Measurements from ENCODE around the gene RFXANK. TPM values are rescaled to one million over a fixed set of nuclear protein-coding genes. Genes with fewer than 3 reads are reported as not detected.
A peak's percentile ranks its signal among the peaks of the same experiment; 100 is the strongest.

The RFXANK gene
- total and polyA plus RNA-seq, 3 experiments from 2014 or later, result 71.2 to 101 (median 98.4) TPM

GRCh38 chr19:19191768-19192077 lies 335 bp upstream of the RFXANK start:
- no peak for DNase-seq
- peak overlapping the region; percentile 100 for H3K27ac ChIP-seq (ENCODE audit: low read depth, low read length)
- Mint-ChIP-seq H3K4me3 (peak overlapping the region; percentile 92 to 99 (median 98)), H3K4me1 (peaks cover 46 to 69% (median 47%) of the 10 kb centered on the region in 3 donors), H3K36me3 (peaks cover 0 to 34% (median 0%) of the 10 kb centered on the region in 3 donors), H3K27me3 (peaks cover 0 to 4% of the 10 kb centered on the region in 2 donors), H3K9me3 (no peaks in the 10 kb centered on the region), H3K27ac (peak overlapping the region; percentile 99 to 100 (median 99))
- H3K27me3 ChIP-seq (ENCODE audit: insufficient read depth, low read length, poor library complexity, severe bottlenecking), result no peaks in the 10 kb centered on the region
- CTCF ChIA-PET, result interaction anchor here (1.1 to 4.0 kb wide), 4 partner anchors 10 to 33 kb away, joined by 4 to 17 read pairs (median 4); no protein-coding TSS in a partner anchor
- H3K4me3 ChIP-seq (ENCODE audit: low read length), result peak overlapping the region; percentile 100
- peaks cover 25% of the 10 kb centered on the region for H3K4me1 ChIP-seq (ENCODE audit: insufficient read depth, low read length)
- H3K36me3 ChIP-seq (ENCODE audit: insufficient read depth, low read length), result peaks cover under 1% of the 10 kb centered on the region
- H3K9me3 ChIP-seq (ENCODE audit: low read length), result no peaks in the 10 kb centered on the region
- POLR2A ChIA-PET, result interaction anchor here (2.7 kb wide), 1 partner anchor 11 kb away, joined by 36 read pairs; the partner anchor contains the start of gene NR2C2AP

DNA sequence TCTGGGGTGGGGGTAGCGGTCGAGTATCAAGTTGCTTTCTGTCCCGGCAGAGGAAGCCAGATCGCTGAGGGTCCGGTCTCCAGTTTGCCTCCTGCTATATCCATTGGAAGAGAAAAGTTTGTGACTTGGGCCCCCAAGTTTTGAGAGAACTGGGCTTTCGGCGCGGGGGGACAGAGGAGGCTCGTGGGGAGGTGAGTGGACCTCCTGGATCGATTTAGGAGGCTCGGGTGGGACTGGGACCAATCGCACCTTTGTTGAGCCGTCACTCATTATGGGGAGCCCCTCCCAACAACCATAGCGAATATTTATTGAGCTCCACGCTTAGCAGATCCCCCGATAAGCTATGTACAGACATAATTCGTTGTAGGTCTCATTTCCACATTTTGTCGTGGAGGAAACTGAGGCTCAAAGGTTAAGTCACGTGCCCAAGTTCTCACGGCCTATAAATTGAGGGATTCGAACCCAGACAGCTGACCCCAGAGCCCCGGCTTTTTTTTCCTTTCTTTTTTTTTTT lies 909 bp downstream of the RFXANK start:
- Histone ChIP-seq H3K27me3 (ENCODE audit: insufficient read depth, low read length, poor library complexity, severe bottlenecking) (no peaks in the 10 kb centered on the region), H3K27ac (ENCODE audit: low read depth, low read length) (peak overlapping the region; percentile 100), H3K9me3 (ENCODE audit: low read length) (no peaks in the 10 kb centered on the region), H3K36me3 (ENCODE audit: insufficient read depth, low read length) (peaks cover 7% of the 10 kb centered on the region), H3K4me1 (ENCODE audit: insufficient read depth, low read length) (peaks cover 25% of the 10 kb centered on the region), H3K4me3 (ENCODE audit: low read length) (peak overlapping the region; percentile 100)
- POLR2A ChIA-PET, result interaction anchor here (0.7 to 2.7 kb wide), 4 partner anchors 9 to 1583 kb away, joined by 3 to 36 read pairs (median 3); partner anchors contain the start of genes NR2C2AP and ZNF66
- CTCF ChIA-PET, result interaction anchor here (1.2 to 4.0 kb wide), 4 partner anchors 9 to 32 kb away, joined by 3 to 17 read pairs (median 6); partner anchors contain the start of gene NR2C2AP
- H3K27ac Mint-ChIP-seq, result peak overlapping the region; percentile 99 to 100 (median 99)
- H3K27me3 Mint-ChIP-seq, result peaks cover 0 to 3% of the 10 kb centered on the region in 2 donors
- no peak for DNase-seq
- no peaks in the 10 kb centered on the region for H3K9me3 Mint-ChIP-seq
- peaks cover 42 to 68% (median 44%) of the 10 kb centered on the region in 3 donors for H3K4me1 Mint-ChIP-seq
- H3K4me3 Mint-ChIP-seq, result peak overlapping the region; percentile 92 to 99 (median 98)
- peaks cover 0 to 41% (median 0%) of the 10 kb centered on the region in 3 donors for H3K36me3 Mint-ChIP-seq

DNA sequence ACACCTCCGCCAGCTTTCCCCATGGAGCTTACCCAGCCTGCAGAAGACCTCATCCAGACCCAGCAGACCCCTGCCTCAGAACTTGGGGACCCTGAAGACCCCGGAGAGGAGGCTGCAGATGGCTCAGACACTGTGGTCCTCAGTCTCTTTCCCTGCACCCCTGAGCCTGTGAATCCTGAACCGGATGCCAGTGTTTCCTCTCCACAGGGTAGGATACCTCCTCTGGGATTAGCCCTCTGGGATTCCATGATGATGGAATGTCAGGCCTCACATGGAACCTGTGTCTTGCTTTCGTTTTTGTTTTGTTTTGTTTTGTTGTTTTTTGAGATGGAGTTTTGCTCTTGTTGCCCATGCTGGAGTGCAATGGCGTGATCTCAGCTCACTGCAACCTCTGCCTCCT lies 1.9 kb downstream of the RFXANK start:
- Histone ChIP-seq H3K9me3 (ENCODE audit: low read length) (no peaks in the 10 kb centered on the region), H3K4me3 (ENCODE audit: low read length) (no peak overlapping the region), H3K36me3 (ENCODE audit: insufficient read depth, low read length) (peaks cover 16% of the 10 kb centered on the region), H3K4me1 (ENCODE audit: insufficient read depth, low read length) (peaks cover 25% of the 10 kb centered on the region), H3K27me3 (ENCODE audit: insufficient read depth, low read length, poor library complexity, severe bottlenecking) (no peaks in the 10 kb centered on the region), H3K27ac (ENCODE audit: low read depth, low read length) (no peak overlapping the region)
- Mint-ChIP-seq H3K4me1 (peaks cover 40 to 66% (median 42%) of the 10 kb centered on the region in 3 donors), H3K9me3 (no peaks in the 10 kb centered on the region), H3K27ac (peak overlapping the region in 5 of 8 donors; percentile 29 to 100 (median 53)), H3K36me3 (peaks cover 0 to 47% (median 2%) of the 10 kb centered on the region in 3 donors), H3K4me3 (peak overlapping the region; percentile 92 to 99 (median 98)), H3K27me3 (peaks cover 0 to 3% of the 10 kb centered on the region in 2 donors)
- DNase-seq, result no peak
- ChIA-PET POLR2A (interaction anchor here (2.7 kb wide), 1 partner anchor 9 kb away, joined by 36 read pairs; the partner anchor contains the start of gene NR2C2AP), CTCF (interaction anchor here (1.2 to 4.0 kb wide), 3 partner anchors 8 to 31 kb away, joined by 3 to 17 read pairs (median 9); partner anchors contain the start of gene NR2C2AP)

DNA sequence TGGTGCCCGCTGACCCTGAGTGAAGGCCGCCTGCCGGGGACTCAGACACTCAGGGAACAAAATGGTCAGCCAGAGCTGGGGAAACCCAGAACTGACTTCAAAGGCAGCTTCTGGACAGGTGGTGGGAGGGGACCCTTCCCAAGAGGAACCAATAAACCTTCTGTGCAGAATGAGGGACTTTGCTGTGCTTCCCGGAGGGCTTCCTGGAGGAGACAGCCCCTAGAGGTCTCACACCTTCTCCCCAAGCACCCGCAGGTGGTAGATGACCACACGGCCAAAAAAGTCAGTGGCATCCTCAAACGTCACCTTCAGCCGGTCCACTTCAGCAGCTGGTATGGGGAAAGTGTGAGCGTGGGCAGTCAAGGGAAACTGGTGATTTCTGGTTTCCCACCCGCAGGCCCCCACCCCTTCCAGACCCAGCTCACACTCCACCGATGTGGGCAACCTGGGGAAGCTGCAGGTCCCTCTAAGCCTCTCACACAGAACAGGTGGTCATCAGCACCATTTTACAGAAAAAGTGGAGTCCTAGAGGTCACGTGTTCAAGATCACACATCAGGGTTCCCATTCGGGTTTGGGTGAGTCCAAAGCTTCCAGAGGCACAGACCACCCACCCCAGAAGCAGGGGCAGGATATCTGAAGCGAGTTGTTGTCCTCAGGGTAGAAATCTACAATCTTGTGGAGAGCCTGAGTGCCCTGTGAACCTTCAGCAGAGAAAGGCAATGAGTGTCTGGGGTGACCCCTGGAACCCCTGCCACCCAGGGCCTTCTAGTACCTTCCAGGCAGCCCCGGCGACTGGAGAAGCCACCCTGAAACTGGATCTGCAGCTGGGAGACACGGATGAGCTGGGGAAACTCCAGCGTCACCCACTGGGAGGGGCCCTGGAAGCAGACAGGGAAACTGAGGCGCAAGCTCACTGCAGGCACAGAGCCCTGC lies 9.9 kb downstream of the RFXANK start:
- Mint-ChIP-seq H3K27me3 (peaks cover 3 to 5% of the 10 kb centered on the region in 2 donors), H3K27ac (peak overlapping the region in 7 of 8 donors; percentile 88 to 94 (median 91)), H3K9me3 (no peaks in the 10 kb centered on the region), H3K4me1 (peaks cover 19 to 29% (median 20%) of the 10 kb centered on the region in 3 donors), H3K36me3 (peaks cover 0 to 37% (median 2%) of the 10 kb centered on the region in 3 donors), H3K4me3 (peak overlapping the region; percentile 91 to 98 (median 94))
- Histone ChIP-seq H3K36me3 (ENCODE audit: insufficient read depth, low read length) (peaks cover 21% of the 10 kb centered on the region), H3K27me3 (ENCODE audit: insufficient read depth, low read length, poor library complexity, severe bottlenecking) (no peaks in the 10 kb centered on the region), H3K27ac (ENCODE audit: low read depth, low read length) (peak overlapping the region; percentile 72), H3K4me1 (ENCODE audit: insufficient read depth, low read length) (peaks cover 16% of the 10 kb centered on the region), H3K9me3 (ENCODE audit: low read length) (no peaks in the 10 kb centered on the region), H3K4me3 (ENCODE audit: low read length) (peak overlapping the region; percentile 75)
- ChIA-PET POLR2A (interaction anchor here (3.9 kb wide), 1 partner anchor 9 kb away, joined by 36 read pairs; the partner anchor contains the start of genes BORCS8 and RFXANK), CTCF (interaction anchor here (1.4 to 2.8 kb wide), 4 partner anchors 9 to 119 kb away, joined by 3 to 9 read pairs (median 4); partner anchors contain the start of genes BORCS8 and RFXANK)
- DNase-seq, result no peak

GRCh38 chr19:19202707-19203011 lies 10.6 kb downstream of the RFXANK start:
- H3K36me3 ChIP-seq (ENCODE audit: insufficient read depth, low read length), result peaks cover 17% of the 10 kb centered on the region
- Mint-ChIP-seq H3K4me3 (peak overlapping the region; percentile 91 to 98 (median 94)), H3K36me3 (peaks cover 0 to 30% (median 2%) of the 10 kb centered on the region in 3 donors), H3K4me1 (peaks cover 26 to 36% (median 27%) of the 10 kb centered on the region in 3 donors), H3K27ac (peak overlapping the region; percentile 88 to 97 (median 92)), H3K9me3 (no peaks in the 10 kb centered on the region), H3K27me3 (peaks cover 4 to 5% of the 10 kb centered on the region in 2 donors)
- no peaks in the 10 kb centered on the region for H3K9me3 ChIP-seq (ENCODE audit: low read length)
- no peaks in the 10 kb centered on the region for H3K27me3 ChIP-seq (ENCODE audit: insufficient read depth, low read length, poor library complexity, severe bottlenecking)
- H3K4me3 ChIP-seq (ENCODE audit: low read length), result peak overlapping the region; percentile 75
- ChIA-PET POLR2A (interaction anchor here (0.6 to 3.9 kb wide), 3 partner anchors 10 to 203 kb away, joined by 4 to 36 read pairs (median 4); partner anchors contain the start of genes BORCS8, GATAD2A, RFXANK and SLC25A42), CTCF (interaction anchor here (0.9 to 2.8 kb wide), 4 partner anchors 9 to 164 kb away, joined by 3 to 9 read pairs (median 3); no protein-coding TSS in a partner anchor)
- peak overlapping the region; percentile 72 for H3K27ac ChIP-seq (ENCODE audit: low read depth, low read length)
- DNase-seq, result no peak
- H3K4me1 ChIP-seq (ENCODE audit: insufficient read depth, low read length), result peaks cover 23% of the 10 kb centered on the region

DNA sequence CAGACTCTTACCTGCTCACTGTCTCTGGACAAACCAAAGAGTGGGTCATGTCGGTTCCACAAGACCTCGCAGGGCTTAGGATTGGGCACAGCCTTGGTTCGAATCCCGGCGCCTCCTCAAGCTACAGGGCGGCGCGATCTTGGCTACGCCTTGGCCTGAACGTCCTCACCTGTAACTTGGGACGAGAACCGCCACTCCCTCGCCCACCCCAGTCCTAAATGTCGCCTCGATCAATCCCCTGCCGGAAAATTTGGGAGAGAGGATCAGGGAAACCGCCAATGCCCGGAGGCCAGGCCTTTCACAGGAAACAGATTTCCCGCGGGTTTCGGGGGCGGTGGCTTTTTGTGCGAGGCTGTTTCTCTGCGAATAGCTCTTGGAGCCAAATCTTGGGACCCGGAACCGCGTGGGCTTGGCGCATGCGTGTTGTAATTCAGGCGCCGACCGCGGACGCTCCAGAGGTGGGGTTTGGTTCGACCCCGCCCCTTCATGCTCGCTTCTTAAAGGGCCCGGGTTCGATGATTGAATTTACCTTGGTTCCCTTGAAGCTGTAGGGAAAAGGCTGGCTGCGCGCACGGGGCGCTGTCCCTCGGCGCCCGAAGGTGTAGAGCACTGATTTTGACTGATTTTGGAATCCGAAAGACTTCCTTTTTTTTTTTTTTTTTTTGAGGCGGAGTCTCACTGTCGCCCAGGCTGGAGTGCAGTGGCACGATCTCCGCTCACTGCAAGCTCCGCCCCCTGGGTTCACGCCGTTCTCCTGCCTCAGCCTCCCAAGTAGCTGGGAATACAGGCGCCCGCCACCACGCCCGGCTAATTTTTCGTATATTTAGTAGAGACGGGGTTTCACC lies 11.2 kb downstream of the RFXANK start, which contains the start of gene NR2C2AP:
Gene NR2C2AP, minus strand, starts transcription at position 403 of the 845 bp plus-strand sequence. Its CDS starts 354 bp downstream, at position 49.
- peaks cover 28 to 35% (median 30%) of the 10 kb centered on the region in 3 donors for H3K4me1 Mint-ChIP-seq
- peaks cover 0 to 25% (median 2%) of the 10 kb centered on the region in 3 donors for H3K36me3 Mint-ChIP-seq

More for the DNA sequence above, 11.2 kb downstream of the RFXANK start, which contains the start of gene NR2C2AP:
- Histone ChIP-seq H3K36me3 (ENCODE audit: insufficient read depth, low read length) (peaks cover 14% of the 10 kb centered on the region), H3K9me3 (ENCODE audit: low read length) (no peaks in the 10 kb centered on the region), H3K27me3 (ENCODE audit: insufficient read depth, low read length, poor library complexity, severe bottlenecking) (no peaks in the 10 kb centered on the region), H3K4me3 (ENCODE audit: low read length) (peak within 1 kb of the TSS; percentile 75), H3K4me1 (ENCODE audit: insufficient read depth, low read length) (peaks cover 27% of the 10 kb centered on the region), H3K27ac (ENCODE audit: low read depth, low read length) (peak within 1 kb of the TSS; percentile 72)
- DNase-seq, result peak; percentile 88 to 92 (median 88)
- Mint-ChIP-seq H3K9me3 (no peaks in the 10 kb centered on the region), H3K27me3 (peaks cover 4 to 5% of the 10 kb centered on the region in 2 donors), H3K4me3 (peak within 1 kb of the TSS; percentile 91 to 98 (median 94)), H3K27ac (peak within 1 kb of the TSS; percentile 88 to 97 (median 92))
- ChIA-PET CTCF (interaction anchor here (0.9 to 2.8 kb wide), 5 partner anchors 10 to 163 kb away, joined by 3 to 9 read pairs (median 3); no protein-coding TSS in a partner anchor), POLR2A (interaction anchor here (0.6 to 3.9 kb wide), 8 partner anchors 11 to 784 kb away, joined by 4 to 36 read pairs (median 5); partner anchors contain the start of genes BORCS8, GATAD2A, RFXANK and SLC25A42)
